PC-3 (cell line): Measurements from ENCODE around the gene CDK15. TPM values are rescaled to one million over a fixed set of nuclear protein-coding genes. Genes with fewer than 3 reads are reported as not detected.

Experiments
- ATAC-seq: fragments of 200-7000 bp; cut with Tn5 transposase; 2 replicates; pipeline ENCODE4 v1.9.1; 2020; ENCODE audit warnings: mild to moderate bottlenecking, moderate library complexity
- BruUV-seq: library from RNA; stranded (reverse); fragments of 400-500 nt; replicated peaks from 2 replicates; lab custom pipeline; 2021; lab: Mats Ljungman, UMichigan
- CTCF ChIA-PET: fragments of 300-600 bp; sonication (Branson Sonifier 250); formaldehyde crosslinking; loops from one replicate; lab custom pipeline; 2022; ENCODE audit warnings: antibody characterized with exemption; lab: Charles Lee
- POLR2A ChIA-PET: fragments of 300-600 bp; sonication (Branson Sonifier 250); formaldehyde crosslinking; loops from one replicate; lab custom pipeline; 2022; ENCODE audit warnings: antibody characterized with exemption; ENCODE audit not compliant: unreplicated experiment; lab: Charles Lee
- DNase-seq: peaks from one replicate; pipeline ENCODE4 v3.0.0-alpha.2; 2015
- H2AFZ ChIP-seq: fragments of 300-600 bp; sonication (generic); 2 replicates; pipeline ENCODE4 v1.6.0; 2016; ENCODE audit warnings: antibody characterized with exemption, low read length
- H3F3A ChIP-seq: fragments of 300-600 bp; sonication (generic); one replicate; pipeline ENCODE4 v1.6.0; 2017; ENCODE audit warnings: antibody characterized with exemption, low read length, control low read depth, mild to moderate bottlenecking; ENCODE audit not compliant: unreplicated experiment
- H3K27ac ChIP-seq: fragments of 300-600 bp; sonication (generic); 2 replicates; pipeline ENCODE4 v1.5.1; 2016; ENCODE audit warnings: mild to moderate bottlenecking, low read length
- H3K27me3 ChIP-seq: fragments of 300-600 bp; sonication (generic); 2 replicates; pipeline ENCODE4 v1.6.1; 2016; ENCODE audit warnings: low read length, mixed read lengths
- H3K36me3 ChIP-seq: fragments of 300-600 bp; sonication (generic); 2 replicates; pipeline ENCODE4 v1.6.1; 2016; ENCODE audit warnings: low read depth, mixed run types, low read length, mixed read lengths
- H3K4me1 ChIP-seq: fragments of 300-600 bp; sonication (generic); 2 replicates; pipeline ENCODE4 v1.5.1; 2016; ENCODE audit warnings: low read length; ENCODE audit not compliant: insufficient read depth
- H3K4me2 ChIP-seq: fragments of 300-600 bp; sonication (generic); 2 replicates; pipeline ENCODE4 v1.6.0; 2016; ENCODE audit warnings: low read length
- H3K4me3 ChIP-seq: fragments of 300-600 bp; sonication (generic); 2 replicates; pipeline ENCODE4 v1.5.1; 2016; ENCODE audit warnings: mild to moderate bottlenecking, low read length, mixed read lengths
- H3K79me2 ChIP-seq: fragments of 300-600 bp; sonication (generic); 2 replicates; pipeline ENCODE4 v1.6.1; 2017; ENCODE audit warnings: low read length, mixed read lengths
- H3K9ac ChIP-seq: fragments of 300-600 bp; sonication (generic); 2 replicates; pipeline ENCODE4 v1.6.0; 2016; ENCODE audit warnings: mild to moderate bottlenecking, low read length
- H3K9me2 ChIP-seq: fragments of 300-600 bp; sonication (generic); replicated peaks from 2 replicates; pipeline ENCODE4 v1.6.1; 2016; ENCODE audit warnings: mixed run types, low read length, mixed read lengths
- H3K9me3 ChIP-seq: fragments of 300-600 bp; sonication (generic); 2 replicates; pipeline ENCODE4 v1.6.1; 2016; ENCODE audit warnings: low read length, mixed read lengths
- H4K20me1 ChIP-seq: fragments of 300-600 bp; sonication (generic); 2 replicates; pipeline ENCODE4 v1.6.1; 2016; ENCODE audit warnings: low read length, mixed read lengths
- CTCF ChIP-seq: fragments of 300-600 bp; sonication (generic); conservative IDR thresholded peaks from 2 replicates; pipeline ENCODE4 v1.5.1; 2017; ENCODE audit warnings: antibody characterized with exemption, low read depth, mild to moderate bottlenecking, low read length
- EZH2 ChIP-seq: fragments of 300-600 bp; sonication (generic); IDR thresholded peaks from one replicate; pipeline ENCODE4 v1.6.1; 2017; ENCODE audit warnings: antibody characterized with exemption, mild to moderate bottlenecking, low read length; ENCODE audit not compliant: unreplicated experiment
- EZH2phosphoT487 ChIP-seq: fragments of 300-600 bp; sonication (generic); IDR thresholded peaks from 2 replicates; pipeline ENCODE4 v1.6.1; 2018; ENCODE audit warnings: mild to moderate bottlenecking, antibody characterized with exemption, low read length, borderline replicate concordance
- intact Hi-C: fragments of 100-400 bp; cut with micrococcal nuclease; formaldehyde crosslinking; loops from 2 replicates; pipeline ENCODE4 v1.9.0; 2023
- total RNA-seq: library from RNA; depleted of rRNA; stranded (reverse); fragments of >200 nt; gene quantifications from 2 replicates; pipeline ENCODE4 v1.2.3, GENCODE V29; 2014

CDK15 gene
- total RNA-seq, 1 experiment from 2014 or later: 2.4 TPM

- no TSS peak for BruUV-seq
- Histone ChIP-seq H3K27ac (peak overlapping the region; percentile 96), H4K20me1 (no peaks in the 10 kb centered on the region), H3K4me2 (peak overlapping the region; percentile 73), H3K9me2 (no peaks in the 10 kb centered on the region), H3K27me3 (no peaks in the 10 kb centered on the region), H3K36me3 (no peaks in the 10 kb centered on the region), H3K4me3 (peak overlapping the region; percentile 35; the same call in 1 of the 2 replicates), H3K9ac (peak overlapping the region; percentile 79), H3K4me1 (peaks cover 28% of the 10 kb centered on the region), H2AFZ (no peak overlapping the region; the same call in 1 of the 2 replicates), H3K9me3 (no peaks in the 10 kb centered on the region), H3K79me2 (no peaks in the 10 kb centered on the region), H3F3A (peaks cover 6% of the 10 kb centered on the region)
- ChIA-PET POLR2A (no interaction called here), CTCF (no interaction called here)
- intact Hi-C loops: loop anchor here (5.0 kb wide), 1 partner anchor 360 kb away; no protein-coding TSS in a partner anchor
- ATAC-seq: peak; percentile 42
- peak; percentile 76 for DNase-seq
- TF ChIP-seq EZH2 (no peak), CTCF (no peak), EZH2phosphoT487 (no peak)
These were observed 9.0 kb upstream of the CDK15 start for GRCh38 chr2:201797175-201797840.

GRCh38 chr2:201798252-201798913, 8.0 kb upstream of the CDK15 start:
- CTCF ChIA-PET: no interaction called here
- peak overlapping the region; percentile 56 for H2AFZ ChIP-seq
- no peak for TF ChIP-seq EZH2
- TF ChIP-seq CTCF: no peak
- TF ChIP-seq EZH2phosphoT487: no peak
- H3K79me2 ChIP-seq: no peaks in the 10 kb centered on the region
- peak overlapping the region; percentile 17; the same call in 1 of the 2 replicates for H3K4me3 ChIP-seq
- H3F3A ChIP-seq: peaks cover 6% of the 10 kb centered on the region
- H3K27me3 ChIP-seq: no peaks in the 10 kb centered on the region
- BruUV-seq: no TSS peak
- no peaks in the 10 kb centered on the region for H3K36me3 ChIP-seq
- ATAC-seq: peak; percentile 93
- DNase-seq: peak; percentile 97
- H3K9ac ChIP-seq: peak overlapping the region; percentile 79
- POLR2A ChIA-PET: interaction anchor here (0.7 kb wide), 1 partner anchor 18 kb away, joined by 4 read pairs; no protein-coding TSS in a partner anchor
- H3K9me2 ChIP-seq: no peaks in the 10 kb centered on the region
- peak overlapping the region; percentile 73 for H3K4me2 ChIP-seq
- peak overlapping the region; percentile 96 for H3K27ac ChIP-seq
- no peaks in the 10 kb centered on the region for H4K20me1 ChIP-seq
- H3K9me3 ChIP-seq: no peaks in the 10 kb centered on the region
- intact Hi-C loops: loop anchor here (1.0 to 5.0 kb wide), 3 partner anchors 17 to 359 kb away; no protein-coding TSS in a partner anchor
- peaks cover 28% of the 10 kb centered on the region for H3K4me1 ChIP-seq
